GM12873 (cell line): ENCODE measurements around the gene WNT5A.

Experiments used
- TF ChIP-seq, protein P1 (sequence below): IDR thresholded peaks from 2 replicates; pipeline ENCODE4 v1.5.1; 2012; ENCODE audit warnings: low read depth, mild to moderate bottlenecking, moderate library complexity, low read length, control low read depth; ENCODE audit not compliant: insufficient read depth; ENCODE audit errors: missing control alignments

WNT5A gene

DNA sequence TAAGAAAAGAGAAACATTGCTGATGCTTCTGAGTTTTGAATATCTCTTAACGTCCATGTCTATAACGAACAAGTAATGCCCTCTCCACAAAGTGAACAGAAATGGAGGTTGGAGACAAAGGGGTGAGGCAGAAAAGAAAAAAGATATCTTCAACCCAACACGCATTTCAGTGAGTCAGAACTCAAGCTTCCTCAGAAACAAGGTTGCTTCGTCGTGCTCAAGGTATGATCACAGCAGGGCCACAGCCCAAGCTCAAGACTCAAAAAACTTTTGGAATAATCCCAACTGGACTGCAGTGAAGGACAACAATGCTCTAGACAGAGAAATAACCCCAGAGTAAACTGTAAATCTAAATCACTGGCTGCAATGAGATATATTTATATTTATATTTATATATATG lies 18.9 kb downstream of the WNT5A start:
- TF ChIP-seq, protein P1, sequence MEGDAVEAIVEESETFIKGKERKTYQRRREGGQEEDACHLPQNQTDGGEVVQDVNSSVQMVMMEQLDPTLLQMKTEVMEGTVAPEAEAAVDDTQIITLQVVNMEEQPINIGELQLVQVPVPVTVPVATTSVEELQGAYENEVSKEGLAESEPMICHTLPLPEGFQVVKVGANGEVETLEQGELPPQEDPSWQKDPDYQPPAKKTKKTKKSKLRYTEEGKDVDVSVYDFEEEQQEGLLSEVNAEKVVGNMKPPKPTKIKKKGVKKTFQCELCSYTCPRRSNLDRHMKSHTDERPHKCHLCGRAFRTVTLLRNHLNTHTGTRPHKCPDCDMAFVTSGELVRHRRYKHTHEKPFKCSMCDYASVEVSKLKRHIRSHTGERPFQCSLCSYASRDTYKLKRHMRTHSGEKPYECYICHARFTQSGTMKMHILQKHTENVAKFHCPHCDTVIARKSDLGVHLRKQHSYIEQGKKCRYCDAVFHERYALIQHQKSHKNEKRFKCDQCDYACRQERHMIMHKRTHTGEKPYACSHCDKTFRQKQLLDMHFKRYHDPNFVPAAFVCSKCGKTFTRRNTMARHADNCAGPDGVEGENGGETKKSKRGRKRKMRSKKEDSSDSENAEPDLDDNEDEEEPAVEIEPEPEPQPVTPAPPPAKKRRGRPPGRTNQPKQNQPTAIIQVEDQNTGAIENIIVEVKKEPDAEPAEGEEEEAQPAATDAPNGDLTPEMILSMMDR, result no peak

DNA sequence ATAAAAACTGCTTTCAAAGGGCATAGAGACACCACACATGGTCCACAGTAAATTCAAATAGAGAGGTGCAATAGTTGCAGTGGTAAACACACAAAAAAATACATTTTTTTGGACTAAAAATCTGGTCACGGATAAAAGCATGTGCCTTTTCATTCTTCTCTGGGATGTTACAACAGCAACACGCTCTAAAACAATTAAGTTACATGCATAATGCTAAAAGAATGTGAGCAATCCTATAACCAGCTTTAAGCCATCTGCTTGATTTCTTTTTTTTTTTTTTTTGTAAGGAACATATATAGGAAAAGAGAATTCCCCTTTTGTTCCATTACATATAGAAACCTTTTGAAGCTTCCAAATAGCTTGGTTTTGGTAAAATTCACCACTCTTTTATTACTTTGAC lies 20.0 kb downstream of the WNT5A start:
- TF ChIP-seq, protein P1, result no peak

- TF ChIP-seq, protein P1, result no peak
Observed at GRCh38 chr3:55466526-55466925, 20.6 kb downstream of the WNT5A start.

- TF ChIP-seq, protein P1, result no peak
Observed at GRCh38 chr3:55461896-55462295, 25.2 kb downstream of the WNT5A start.

DNA sequence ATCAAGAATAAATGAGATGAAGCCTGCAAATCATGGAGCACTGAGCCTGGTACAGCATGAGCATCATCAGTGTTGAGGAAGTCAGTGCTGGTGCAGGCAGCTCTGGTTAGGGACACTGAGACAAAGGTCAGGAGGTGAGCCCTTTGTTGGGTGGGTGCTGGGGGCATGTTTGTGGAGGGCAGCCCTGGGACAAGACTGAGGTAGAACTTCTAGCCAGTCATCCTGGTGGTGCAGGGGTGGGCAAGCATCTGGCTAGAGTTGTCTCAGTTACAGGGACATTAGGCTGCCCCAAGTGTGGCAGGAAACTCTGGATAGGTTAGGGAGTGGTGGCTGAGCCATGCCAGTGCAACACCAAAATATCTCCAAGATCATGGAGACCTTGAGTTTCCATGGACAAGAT lies 27.3 kb downstream of the WNT5A start:
- TF ChIP-seq, protein P1, result no peak

- TF ChIP-seq, protein P1, result no peak
Observed at GRCh38 chr3:55458181-55458790, 28.8 kb downstream of the WNT5A start.

- TF ChIP-seq, protein P1, result no peak
Observed at GRCh38 chr3:55455915-55456314, 31.2 kb downstream of the WNT5A start.
